Lower leg skin (tissue), 3 donors: ENCODE data around the gene MPP7.

Source experiments
- CTCF ChIP-seq, 3 donors: fragments of 450-650 bp; IDR thresholded peaks; one replicate each; pipeline ENCODE4 v1.5.1; 2016; ENCODE audit warnings: antibody characterized with exemption in 3 of 3, mild to moderate bottlenecking in 3 of 3, moderate library complexity in 2 of 3
- POLR2A ChIP-seq, 2 donors: fragments of 450-650 bp; IDR thresholded peaks; one replicate each; pipeline ENCODE4 v1.6.1; 2016 to 2017; ENCODE audit warnings: antibody characterized with exemption in 2 of 2, mild to moderate bottlenecking in 1 of 2, moderate library complexity in 1 of 2

DNA sequence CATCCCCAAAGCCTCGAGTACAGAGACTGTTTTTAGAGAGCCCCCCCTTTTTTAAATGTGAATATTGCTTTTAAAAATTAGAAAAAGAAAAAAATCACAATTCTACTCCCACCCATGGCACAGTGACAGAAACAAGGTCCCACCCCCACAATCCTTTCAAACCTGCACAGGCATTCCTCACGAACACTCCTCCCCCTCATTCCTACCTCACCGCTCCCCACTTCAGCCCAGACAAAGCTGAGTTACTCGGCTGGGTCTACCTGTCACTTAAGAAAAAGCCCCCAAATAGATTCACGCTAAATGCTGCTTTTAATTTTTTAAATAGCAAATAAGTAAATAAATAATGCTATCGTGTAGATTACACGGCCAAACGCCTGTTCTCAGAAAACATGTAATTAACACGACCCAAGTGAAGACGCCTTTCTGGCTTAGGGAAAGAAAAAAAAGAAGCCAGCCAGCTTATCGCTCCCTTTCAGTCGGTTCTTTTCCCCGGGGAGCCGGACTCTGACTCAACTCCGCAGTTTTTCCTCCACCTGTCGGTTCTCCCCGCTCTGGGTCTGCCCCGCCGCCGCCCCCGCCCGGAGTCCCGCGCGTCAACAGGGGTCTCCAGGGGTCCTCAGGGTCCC, 739 bp downstream of the MPP7 start:
- TF ChIP-seq POLR2A (IDR thresholded peaks at IDR 0.05), result no peak
- TF ChIP-seq CTCF (IDR thresholded peaks at IDR 0.05), result no peak
